T1000 (cell line): ENCODE data around the gene ASAP2.

Experiments
- DNase-seq: peaks from one replicate; lab custom pipeline; 2025; ENCODE audit warnings: mixed read lengths; lab: John Stamatoyannopoulos, UW

ASAP2 gene

DNA sequence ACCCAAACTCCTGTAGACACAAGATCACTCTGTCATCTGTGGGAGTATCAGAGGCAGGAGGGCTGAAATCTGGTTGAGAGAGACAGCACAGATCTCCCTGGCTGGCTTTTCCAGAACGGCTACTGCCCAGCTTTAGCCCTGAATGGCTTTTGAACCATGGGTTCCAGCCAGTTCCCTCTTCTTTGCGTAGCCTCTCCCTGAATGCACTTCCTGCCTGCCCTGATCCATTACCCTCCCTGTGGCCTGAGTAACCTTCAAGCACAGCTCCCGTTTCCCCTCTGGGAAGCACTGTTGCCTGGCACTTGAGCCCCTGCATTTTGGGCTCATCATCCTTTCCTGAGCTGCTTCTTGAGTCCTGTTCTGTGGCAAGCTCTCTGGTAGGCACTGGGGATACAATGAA is 68.8 kb downstream of the ASAP2 start:
- no peak for DNase-seq

GRCh38 chr2:9276074-9276473 is 69.5 kb downstream of the ASAP2 start:
- no peak for DNase-seq

DNA sequence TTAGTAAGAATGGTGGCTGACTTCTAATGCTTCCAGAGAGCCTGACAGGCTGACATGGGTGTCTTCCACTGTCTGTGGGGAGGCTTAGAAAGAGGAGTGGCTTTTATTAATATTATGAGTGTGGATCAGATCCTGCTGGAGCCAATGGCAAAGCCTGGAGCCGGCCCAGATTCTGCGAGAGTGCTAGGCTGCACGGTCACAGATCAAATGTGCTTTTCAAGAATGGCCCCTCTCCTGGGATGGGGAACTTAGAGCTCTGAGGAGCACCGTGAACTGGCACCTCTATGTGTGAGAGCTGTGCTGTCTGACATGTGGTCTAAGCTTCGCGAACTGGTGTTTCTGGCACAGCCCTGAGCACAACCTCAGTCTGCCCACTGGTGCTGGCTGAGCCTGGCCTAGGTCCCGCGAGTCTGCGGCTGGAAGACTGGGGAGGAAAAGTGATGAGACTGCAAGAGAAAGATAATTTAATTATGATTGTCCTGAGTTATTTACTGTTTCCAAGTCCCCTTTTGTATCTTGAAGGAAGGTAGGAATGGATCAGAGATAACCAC is 70.4 kb downstream of the ASAP2 start:
- no peak for DNase-seq

DNA sequence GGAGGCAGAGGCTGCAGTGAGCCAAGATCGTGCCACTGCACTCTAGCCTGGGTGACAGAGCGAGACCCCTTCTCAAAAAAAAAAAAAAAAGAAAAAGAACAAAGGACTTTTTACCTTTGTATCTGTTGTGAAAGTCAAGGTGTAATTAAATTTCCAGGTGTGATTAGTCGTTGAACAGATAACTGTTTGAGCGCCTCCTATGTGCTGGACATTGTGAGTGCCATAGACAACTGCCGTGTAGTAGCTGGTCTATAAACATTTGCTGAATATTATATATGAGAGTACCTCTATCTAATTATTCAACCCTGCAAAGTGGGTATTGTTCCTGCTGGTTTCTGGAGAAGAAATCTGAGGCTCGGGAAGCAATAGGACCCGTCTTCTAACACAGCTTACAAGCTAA is 71.8 kb downstream of the ASAP2 start:
- no peak for DNase-seq

DNA sequence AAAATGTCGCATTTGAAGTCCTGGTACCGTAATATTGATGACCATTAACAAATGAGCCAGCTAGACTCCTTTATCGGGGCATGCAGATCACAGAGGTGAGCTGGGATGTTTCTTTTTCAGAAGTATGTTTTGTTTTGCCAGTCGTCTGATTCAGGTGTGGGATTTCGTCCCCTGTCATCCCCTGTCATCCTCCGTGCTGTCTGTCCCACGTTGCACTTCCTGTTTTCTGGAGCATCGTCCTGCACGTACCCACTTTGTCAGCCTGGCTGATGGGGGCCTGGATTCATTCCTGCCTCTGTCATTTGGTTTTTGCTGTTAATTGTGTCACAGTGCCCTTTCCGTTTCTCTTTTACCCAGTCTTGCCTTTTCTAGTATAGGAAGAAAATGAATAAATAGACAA is 72.8 kb downstream of the ASAP2 start:
- DNase-seq, result no peak

DNA sequence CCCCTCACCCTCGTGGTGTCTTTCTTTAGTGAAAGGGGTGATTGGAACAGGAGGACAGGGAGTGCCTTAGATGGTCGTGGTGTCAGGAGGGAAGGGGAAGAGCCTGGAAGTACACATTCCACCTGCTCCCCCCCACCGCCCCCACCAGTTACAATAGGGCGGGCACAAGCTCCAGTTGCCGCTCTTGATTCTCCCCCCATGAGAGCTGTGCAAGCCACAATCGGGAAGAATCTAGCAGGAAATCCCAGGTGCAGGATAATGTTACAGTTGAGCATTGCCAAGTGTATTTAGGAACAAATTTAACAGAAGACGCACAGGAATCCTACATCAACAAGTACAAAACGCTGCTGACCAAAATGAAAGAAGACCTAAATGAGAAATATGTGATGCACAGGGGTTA is 73.6 kb downstream of the ASAP2 start:
- DNase-seq, result no peak

DNA sequence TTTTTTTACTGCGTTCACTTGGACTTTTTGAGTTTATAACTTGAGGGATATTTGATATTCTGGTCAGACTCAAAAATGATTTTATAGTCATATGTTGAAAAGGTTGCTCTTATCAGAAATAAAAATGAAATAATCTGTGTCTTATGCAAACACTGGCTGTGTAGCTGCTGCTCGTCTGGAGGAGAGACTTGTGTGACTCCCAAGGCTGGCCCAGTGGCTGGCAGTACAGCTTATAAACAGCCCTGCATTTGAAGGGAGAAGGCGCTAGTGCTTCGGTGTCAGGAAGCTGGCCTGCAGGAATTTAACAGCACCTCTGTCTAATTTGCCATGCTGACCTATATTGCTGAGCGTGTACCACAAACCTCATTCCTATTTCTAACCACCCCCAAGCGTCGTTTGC is 74.5 kb downstream of the ASAP2 start:
- DNase-seq, result no peak

GRCh38 chr2:9282128-9283112 is 75.8 kb downstream of the ASAP2 start:
- no peak for DNase-seq

DNA sequence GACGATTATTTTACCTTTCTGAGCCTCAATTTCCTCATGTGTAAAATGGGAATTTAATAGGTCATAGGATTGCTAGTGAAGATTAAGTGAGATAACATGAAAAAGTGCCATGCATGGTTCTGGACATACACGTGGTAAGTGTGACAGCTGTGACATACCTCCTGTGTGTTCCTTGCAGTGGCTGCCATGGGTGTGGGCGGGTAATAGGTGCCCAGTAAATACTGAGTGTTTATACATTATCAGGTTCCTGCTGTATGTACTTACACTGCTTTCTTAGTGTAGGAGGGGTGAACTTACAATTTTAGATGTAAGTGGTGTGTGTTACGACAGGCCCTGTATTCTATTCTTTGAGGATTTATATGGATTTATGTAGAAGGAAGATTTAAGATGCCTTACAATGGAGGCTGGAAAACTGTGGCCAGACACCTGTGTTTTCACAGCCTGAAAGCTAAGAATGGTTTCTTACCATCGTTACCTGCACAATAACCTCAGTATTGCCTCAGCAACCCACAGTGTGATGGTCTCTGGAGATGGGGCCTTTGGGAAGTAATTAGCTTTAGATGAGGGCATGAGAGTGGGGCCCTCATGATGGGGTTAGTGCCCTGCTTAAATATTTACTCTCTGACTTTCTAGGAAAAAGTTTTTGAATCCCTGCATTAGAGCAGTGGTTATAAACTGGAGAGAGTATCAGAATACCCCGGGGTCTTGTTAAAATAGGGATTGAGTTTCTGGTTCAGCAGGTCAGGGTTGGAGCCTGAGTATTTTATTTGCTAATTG is 78.1 kb downstream of the ASAP2 start:
- no peak for DNase-seq

DNA sequence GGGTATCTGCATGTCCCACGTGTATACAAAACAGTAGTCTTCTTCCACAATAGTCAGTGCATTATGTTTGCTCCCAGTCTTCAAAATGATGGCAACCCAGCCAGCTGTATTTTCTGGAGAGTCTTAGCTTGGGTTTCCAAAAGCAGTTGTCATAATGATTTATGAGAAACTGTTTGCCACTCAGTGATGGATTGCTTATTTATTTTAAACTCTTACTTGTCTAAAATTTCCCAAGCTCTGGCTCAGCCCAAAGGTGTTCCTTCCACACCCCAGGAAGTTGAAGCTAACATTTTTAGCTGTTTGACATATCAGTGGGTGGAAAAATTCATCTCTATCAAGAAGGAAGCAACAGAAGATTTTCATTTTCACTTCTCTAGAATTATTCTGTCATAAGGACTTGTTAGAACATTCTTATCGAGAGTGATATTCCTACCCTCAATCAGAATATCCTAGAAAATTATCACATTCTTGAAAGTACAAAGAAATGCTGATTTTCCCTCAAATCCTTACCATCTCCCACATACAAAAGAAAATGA is 78.8 kb downstream of the ASAP2 start:
- DNase-seq, result no peak

DNA sequence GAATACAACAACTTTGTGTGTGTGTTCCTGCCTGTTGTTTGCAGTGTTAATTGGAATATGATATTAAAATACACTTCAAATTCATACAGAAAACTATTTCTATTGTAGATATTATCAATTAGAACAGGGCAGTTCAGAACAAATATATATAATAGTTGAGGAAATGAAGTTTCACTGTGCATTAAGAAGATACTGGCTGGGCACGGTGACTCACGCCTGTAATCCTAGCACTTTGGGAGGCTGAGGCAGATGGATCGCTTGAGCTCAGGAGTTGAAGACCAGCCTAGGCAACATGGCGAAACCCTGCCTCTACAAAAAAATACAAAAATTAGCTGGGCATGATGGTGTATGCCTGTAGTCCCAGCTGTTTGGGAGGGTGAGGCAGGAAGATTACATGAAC is 79.3 kb downstream of the ASAP2 start:
- no peak for DNase-seq

- DNase-seq, result no peak
These were observed 80.2 kb downstream of the ASAP2 start for GRCh38 chr2:9286554-9287399.

DNA sequence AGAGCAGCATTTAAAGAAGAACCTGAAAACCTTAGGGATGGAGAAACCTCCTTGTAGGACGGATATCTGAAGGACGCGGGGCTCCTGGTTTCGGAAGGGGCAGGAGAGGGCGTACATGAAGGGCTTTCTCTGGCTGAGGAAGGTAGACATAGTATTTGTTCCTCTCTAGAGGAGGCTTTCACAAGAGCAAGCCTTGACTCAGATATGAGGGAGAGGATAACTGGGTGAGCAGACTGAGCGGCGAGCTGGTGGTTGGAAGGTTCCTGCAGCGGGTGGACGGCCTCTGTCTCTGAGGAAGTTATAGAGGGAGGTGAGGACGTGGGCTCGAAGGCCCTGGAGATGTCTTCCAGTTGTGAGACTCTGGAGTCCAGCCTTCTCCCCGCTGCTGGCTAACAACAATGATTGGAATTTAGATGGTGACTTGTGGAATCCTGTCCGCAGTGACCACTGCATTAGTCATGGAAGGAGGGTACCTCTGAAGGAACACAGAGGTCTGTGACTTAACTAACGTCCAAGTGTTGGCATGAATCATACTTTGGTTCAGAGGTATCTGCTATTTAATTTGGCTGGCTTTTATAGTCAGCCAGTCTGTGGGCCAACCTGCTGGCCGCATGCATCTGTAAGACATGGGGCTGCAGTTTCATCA is 80.9 kb downstream of the ASAP2 start:
- DNase-seq, result peak; percentile 86

DNA sequence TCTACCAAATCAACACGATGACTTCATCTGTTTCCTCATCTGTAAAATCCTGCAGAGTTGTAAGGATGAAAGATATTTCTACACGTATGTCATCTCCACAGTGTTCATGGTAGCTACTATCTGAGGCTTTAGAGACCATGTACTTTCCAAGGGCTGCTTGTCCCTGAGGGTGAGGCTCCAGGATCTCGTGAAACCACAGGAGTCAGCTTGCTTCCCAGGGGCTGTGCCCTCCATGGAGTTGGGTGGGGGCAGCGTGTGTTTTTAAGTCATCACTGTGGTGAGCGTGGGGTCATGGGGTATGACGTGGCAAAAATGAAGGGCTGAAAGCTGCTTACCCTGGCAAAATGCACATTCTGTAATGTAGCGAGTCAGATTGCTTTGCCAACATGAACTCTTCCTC is 81.6 kb downstream of the ASAP2 start:
- DNase-seq, result peak; percentile 72

DNA sequence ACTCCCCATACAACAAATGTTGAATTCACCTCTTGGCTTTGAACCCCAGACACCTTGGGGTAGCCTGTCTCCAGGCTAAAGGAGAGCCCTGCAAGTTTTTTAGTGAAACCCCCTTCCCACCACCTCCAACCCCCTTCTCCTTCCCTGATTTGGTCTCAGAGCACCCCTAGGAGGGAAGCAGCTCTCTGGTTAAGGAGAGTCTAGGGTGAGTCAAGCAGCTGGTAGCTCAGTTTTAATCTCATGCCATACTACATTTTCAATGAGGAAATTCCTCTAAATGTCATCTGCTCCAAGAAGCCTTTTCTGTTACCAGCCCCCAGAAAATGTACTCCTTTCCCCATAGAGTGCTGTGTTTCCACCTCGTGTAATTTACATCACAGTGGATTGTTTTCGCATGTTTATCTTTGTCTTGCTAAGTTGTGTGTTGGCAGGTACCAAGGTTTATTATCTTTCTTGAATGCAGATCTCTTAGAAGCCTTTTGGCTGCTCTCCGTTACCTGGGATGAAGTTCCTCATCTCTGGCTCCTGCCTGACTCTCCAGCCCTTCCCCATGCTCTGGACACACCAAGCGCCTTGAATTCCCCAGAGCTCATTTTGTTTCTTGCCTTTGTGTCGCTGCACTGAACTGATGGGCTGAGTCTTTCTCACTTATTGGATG is 82.2 kb downstream of the ASAP2 start:
- DNase-seq, result no peak

DNA sequence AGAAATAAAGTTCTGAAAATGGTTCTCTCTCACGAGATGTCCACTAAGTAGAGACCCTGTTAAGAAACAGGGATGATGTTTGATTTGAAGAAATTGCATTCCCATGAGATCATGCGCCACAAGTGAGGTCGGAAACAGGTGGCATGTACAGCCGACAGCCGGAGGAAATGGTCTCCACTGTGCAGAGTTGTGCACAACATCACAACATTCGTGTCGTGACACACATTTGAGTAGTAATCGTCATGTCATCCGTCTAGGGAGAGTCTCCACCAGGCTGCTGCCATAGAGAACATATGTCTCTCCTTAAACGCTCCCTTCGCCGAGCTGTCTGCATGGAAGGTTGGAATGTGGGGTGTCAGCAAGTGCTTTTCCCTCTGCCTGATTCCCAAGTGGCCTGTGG is 84.7 kb downstream of the ASAP2 start:
- no peak for DNase-seq

DNA sequence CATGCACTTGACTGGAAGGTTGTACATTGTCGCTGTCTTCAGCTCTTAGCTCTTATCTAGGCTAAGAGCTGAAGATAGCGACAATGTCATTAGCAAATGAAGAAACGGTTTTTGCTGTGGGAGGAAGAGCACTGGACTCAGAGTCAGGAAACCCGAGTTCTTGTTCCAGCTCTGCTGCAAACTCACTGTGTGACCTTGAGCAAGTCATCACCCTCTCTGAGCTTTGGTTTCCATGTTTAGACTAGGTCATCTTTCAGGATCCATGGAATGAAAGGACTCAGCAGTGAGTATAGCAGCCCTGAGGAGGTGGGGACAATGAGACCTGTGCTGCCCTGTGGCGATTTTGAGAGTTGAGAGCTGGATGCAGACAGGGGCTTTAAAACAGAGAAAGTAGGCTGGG is 85.3 kb downstream of the ASAP2 start:
- no peak for DNase-seq

GRCh38 chr2:9292426-9292825 is 85.8 kb downstream of the ASAP2 start:
- no peak for DNase-seq

DNA sequence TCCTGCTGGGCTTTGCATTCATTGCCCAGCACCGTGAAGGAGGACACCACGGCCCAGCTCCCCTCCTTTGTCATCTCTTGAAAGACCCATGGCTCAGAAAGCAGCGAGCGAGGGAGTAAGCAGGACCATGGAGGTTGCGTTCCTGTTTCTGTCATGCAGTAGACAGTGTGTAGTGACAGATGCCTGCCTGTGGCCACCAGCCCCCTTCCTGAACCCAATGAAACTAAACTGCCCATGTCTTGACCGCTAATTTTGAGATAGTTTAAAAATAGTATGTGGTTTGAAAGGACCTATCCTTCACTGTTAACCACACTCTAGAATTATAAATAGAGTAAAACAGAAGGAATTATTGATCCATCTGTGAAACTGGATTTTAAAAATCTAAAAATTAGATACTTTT is 88.2 kb downstream of the ASAP2 start:
- no peak for DNase-seq

- no peak for DNase-seq
These were observed 89.9 kb downstream of the ASAP2 start for GRCh38 chr2:9296559-9296958.

DNA sequence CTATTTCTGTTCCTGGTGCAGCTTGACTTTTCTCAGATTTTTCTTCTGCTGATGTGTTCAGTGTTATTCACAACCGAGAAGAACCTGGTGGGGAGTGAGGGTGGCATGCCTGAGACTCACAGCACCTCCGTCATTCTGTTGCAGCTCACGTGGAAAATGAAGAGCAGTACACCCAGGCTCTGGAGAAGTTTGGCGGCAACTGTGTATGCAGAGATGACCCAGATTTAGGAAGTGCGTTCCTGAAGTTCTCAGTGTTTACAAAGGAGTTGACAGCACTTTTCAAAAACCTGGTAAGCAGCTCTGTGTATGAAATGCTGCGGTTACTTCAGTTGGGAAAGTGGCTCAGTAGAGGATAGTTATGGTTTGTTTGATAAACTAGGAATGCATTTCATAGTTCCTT is 90.5 kb downstream of the ASAP2 start:
- DNase-seq, result no peak
